ACHN (cell line): ENCODE data around the gene PCDHGB1.
"Not testable (repeated sequence)": the region's sequence is repeated elsewhere in the genome, so short reads cannot be mapped to it uniquely, and the experiment has no call there.

Source experiments
- DNase-seq: peaks from one replicate; pipeline ENCODE4 v3.0.0-alpha.2; 2015
- in situ Hi-C: cut with HindIII; loops from 2 replicates; pipeline ENCODE4 v1.10.0; 2017; ENCODE audit warnings: low sequenced_read_pairs, low pct_ligation_motif_present, low pct_unique_long_range_greater_than_20kb

Gene PCDHGB1

GRCh38 chr5:141343242-141343952 lies 6.5 kb upstream of the PCDHGB1 start, which contains the start of gene PCDHGA3:
Gene PCDHGA3 (plus strand): TSS chr5:141343829. CDS start chr5:141344034, 205 bp downstream.
- in situ Hi-C loops: no loop called here
- DNase-seq: no peak

- DNase-seq: no peak
- in situ Hi-C loops: no loop called here
Observed at GRCh38 chr5:141343953-141344463, 5.9 kb upstream of the PCDHGB1 start.

GRCh38 chr5:141345327-141345726 lies 4.6 kb upstream of the PCDHGB1 start:
- DNase-seq: no peak
- in situ Hi-C loops: no loop called here

GRCh38 chr5:141346017-141346416 lies 3.9 kb upstream of the PCDHGB1 start:
- DNase-seq, in situ Hi-C loops: not testable (repeated sequence)

GRCh38 chr5:141351591-141351990 lies 1.7 kb downstream of the PCDHGB1 start:
- DNase-seq: no peak
- in situ Hi-C loops: no loop called here

- peak; percentile 8 for DNase-seq
Observed at GRCh38 chr5:141354900-141355469, 5.1 kb downstream of the PCDHGB1 start, which contains the start of gene PCDHGA4. Gene PCDHGA4 (plus strand): TSS chr5:141355021. CDS start chr5:141355108, 87 bp downstream.

GRCh38 chr5:141355641-141356040 lies 5.7 kb downstream of the PCDHGB1 start:
- in situ Hi-C loops: no loop called here

More at GRCh38 chr5:141354900-141355469, 5.1 kb downstream of the PCDHGB1 start, which contains the start of gene PCDHGA4:
- in situ Hi-C loops: no loop called here

GRCh38 chr5:141356133-141356532 lies 6.2 kb downstream of the PCDHGB1 start:
- DNase-seq: no peak
- in situ Hi-C loops: no loop called here

More at GRCh38 chr5:141355641-141356040, 5.7 kb downstream of the PCDHGB1 start:
- no peak for DNase-seq

- in situ Hi-C loops: no loop called here
Observed at GRCh38 chr5:141356950-141357349, 7.1 kb downstream of the PCDHGB1 start.

GRCh38 chr5:141359790-141360426 lies 10.0 kb downstream of the PCDHGB1 start, which contains the start of gene PCDHGB2:
Gene PCDHGB2 (plus strand): TSS chr5:141359994. CDS start chr5:141360136, 142 bp downstream.
- in situ Hi-C loops: no loop called here

More at GRCh38 chr5:141356950-141357349, 7.1 kb downstream of the PCDHGB1 start:
- DNase-seq: no peak

GRCh38 chr5:141360685-141361084 lies 10.8 kb downstream of the PCDHGB1 start:
- in situ Hi-C loops: no loop called here
- no peak for DNase-seq

More at GRCh38 chr5:141359790-141360426, 10.0 kb downstream of the PCDHGB1 start, which contains the start of gene PCDHGB2:
- peak; percentile 3 for DNase-seq

GRCh38 chr5:141362719-141363118 lies 12.8 kb downstream of the PCDHGB1 start:
- no peak for DNase-seq
- in situ Hi-C loops: no loop called here

- in situ Hi-C loops: no loop called here
- DNase-seq: no peak
Observed at GRCh38 chr5:141363952-141364660, 14.2 kb downstream of the PCDHGB1 start, which contains the start of gene PCDHGA5. Gene PCDHGA5 (plus strand): TSS chr5:141364162. CDS start chr5:141364331, 169 bp downstream.

- in situ Hi-C loops: no loop called here
- DNase-seq: no peak
Observed at GRCh38 chr5:141366016-141366896, 16.4 kb downstream of the PCDHGB1 start.

GRCh38 chr5:141369994-141370848 lies 20.3 kb downstream of the PCDHGB1 start, which contains the start of gene PCDHGB3:
Gene PCDHGB3 (plus strand): TSS chr5:141370242. CDS start chr5:141370395, 153 bp downstream.
- in situ Hi-C loops: no loop called here
- peak; percentile 19 for DNase-seq
